Choroid plexus epithelial cell (primary cell): ENCODE data around the gene COL9A3.

ENCODE experiments used
- DNase-seq: peaks from one replicate; pipeline ENCODE4 v3.0.0-alpha.2; 2010; ENCODE audit warnings: low read depth
- H3K4me3 ChIP-seq: 2 replicates; pipeline ENCODE4 v1.5.1; 2011; ENCODE audit warnings: low read depth, mild to moderate bottlenecking, control low read depth, low read length, moderate library complexity
- TF ChIP-seq, protein P1 (sequence below): conservative IDR thresholded peaks from 2 replicates; pipeline ENCODE4 v1.5.1; 2011; ENCODE audit warnings: low read depth, mild to moderate bottlenecking, control low read depth, inconsistent platforms, low read length, moderate library complexity

COL9A3 gene

DNA sequence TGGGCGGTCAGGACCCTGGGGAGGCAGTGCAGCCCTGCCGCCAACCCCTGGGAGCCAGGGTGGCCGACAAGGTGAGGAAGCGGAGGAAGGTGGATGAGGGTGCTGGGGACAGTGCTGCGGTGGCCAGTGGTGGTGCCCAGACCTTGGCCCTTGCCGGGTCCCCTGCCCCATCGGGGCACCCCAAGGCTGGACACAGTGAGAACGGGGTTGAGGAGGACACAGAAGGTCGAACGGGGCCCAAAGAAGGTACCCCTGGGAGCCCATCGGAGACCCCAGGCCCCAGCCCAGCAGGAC, 4.0 kb upstream of the COL9A3 start:
- no peak for DNase-seq
- no peak overlapping the region for H3K4me3 ChIP-seq
- TF ChIP-seq, protein P1, sequence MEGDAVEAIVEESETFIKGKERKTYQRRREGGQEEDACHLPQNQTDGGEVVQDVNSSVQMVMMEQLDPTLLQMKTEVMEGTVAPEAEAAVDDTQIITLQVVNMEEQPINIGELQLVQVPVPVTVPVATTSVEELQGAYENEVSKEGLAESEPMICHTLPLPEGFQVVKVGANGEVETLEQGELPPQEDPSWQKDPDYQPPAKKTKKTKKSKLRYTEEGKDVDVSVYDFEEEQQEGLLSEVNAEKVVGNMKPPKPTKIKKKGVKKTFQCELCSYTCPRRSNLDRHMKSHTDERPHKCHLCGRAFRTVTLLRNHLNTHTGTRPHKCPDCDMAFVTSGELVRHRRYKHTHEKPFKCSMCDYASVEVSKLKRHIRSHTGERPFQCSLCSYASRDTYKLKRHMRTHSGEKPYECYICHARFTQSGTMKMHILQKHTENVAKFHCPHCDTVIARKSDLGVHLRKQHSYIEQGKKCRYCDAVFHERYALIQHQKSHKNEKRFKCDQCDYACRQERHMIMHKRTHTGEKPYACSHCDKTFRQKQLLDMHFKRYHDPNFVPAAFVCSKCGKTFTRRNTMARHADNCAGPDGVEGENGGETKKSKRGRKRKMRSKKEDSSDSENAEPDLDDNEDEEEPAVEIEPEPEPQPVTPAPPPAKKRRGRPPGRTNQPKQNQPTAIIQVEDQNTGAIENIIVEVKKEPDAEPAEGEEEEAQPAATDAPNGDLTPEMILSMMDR = no peak

DNA sequence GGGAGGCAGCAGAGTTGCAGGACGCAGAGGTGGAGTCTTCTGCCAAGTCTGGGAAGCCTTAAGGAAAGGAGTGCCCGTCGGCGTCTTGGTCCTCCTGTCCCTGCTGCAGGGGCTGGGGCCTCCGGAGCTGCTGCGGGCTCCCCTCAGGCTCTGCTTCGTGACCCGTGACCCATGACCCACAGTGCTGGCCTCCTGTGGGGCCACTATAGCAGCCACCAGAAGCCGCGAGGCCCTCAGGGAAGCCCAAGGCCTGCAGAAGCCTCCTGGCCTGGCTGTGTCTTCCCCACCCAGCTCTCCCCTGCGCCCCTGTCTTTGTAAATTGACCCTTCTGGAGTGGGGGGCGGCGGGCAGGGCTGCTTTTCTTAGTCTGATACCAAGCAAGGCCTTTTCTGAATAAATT, 3.3 kb upstream of the COL9A3 start:
- no peak for DNase-seq
- TF ChIP-seq, protein P1 = no peak
- H3K4me3 ChIP-seq = no peak overlapping the region

DNA sequence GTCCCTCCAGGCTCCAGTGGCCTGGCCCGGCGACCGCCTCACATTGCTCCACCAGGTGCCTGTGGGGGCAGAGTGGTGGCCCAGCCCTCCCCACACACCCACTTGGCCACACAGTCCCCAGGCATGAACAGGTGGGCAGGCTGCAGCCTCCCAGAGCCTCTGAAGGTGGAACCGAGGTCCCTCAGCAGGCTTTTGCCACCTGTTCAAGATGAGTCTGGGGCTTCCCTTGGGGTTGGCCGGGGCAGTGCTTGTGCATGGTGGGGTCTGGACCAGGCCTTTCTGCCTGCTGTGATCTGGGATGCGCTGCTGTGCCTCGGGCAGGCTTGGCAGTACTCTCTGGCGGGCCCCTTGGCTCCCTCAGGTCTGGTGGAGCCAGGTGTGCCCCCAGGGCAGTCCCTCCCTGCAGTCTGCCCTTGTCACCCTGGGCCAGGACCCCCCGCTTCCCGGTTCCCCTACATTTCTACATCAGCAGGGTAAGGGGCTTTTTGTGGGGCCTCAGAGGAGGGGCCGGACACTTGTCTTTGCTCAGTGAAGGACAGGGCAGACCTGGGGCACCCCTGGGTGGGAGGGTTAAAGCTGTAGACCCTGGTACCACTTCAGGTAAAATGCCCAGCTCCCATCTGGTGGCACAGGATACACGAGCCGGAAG, 2.7 kb upstream of the COL9A3 start:
- DNase-seq = no peak
- TF ChIP-seq, protein P1 = no peak
- no peak overlapping the region for H3K4me3 ChIP-seq

DNA sequence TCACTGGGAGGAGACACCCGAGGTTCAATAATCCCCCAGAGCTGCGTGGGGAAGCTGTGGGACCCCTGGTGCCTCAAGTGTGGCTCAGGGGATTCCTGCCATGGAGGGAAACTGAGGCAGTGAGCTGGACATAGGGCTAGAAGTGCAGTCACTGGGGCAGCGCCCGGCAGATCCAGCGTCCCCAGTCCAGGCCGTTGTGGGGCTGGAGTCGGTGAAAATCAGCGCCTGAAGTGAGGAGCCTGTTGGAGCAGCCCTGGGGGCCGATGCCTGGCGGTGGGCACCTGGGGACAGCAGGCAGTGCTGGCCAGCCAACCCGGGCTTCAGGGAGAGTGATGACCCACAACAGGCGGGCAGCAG, 2.2 kb upstream of the COL9A3 start:
- no peak overlapping the region for H3K4me3 ChIP-seq
- no peak for DNase-seq
- TF ChIP-seq, protein P1 = no peak

DNA sequence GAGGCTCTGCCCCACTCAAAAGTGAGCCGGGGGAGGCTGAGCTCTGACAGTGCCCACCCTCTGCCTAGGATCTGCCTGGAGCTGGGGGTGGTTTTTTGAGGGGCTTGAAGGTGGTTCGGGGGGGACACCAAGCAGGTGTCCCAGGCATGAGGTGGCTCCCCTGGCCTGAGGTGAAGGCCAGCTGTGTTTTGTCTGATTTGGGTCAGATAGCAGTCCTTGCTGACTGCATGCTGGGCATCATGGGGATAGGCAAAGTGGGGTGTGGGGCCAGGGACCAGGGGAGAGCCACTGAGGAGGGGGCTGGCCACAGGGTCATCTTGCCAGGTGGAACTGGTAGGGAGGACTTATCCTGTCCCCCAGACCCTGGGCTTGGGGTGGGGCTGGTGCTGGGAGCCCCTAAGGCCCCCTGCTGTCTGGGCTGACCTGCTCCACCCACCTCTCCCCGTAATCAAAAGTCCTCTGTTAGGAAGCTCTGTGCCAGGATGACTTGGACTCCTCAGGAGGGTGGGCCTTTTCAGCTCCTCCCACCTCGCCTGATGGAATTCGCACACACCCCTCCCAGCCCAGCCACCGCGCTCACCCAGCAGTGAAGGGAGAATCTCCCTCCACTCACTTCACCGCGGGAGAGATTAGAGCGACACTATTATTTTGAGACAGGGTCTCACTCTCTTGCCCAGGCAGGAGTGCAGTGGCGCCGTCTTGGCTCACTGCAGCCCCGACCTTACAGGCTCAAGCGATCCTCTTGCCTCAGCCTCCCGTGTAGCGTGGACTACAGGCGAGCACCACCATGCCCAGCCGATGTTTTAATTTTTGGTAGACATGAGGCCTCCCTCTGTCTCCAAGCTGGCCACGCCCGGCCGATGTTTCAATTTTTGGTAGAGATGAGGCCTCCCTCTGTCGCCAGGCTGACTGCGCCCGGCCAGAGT, 1.5 kb upstream of the COL9A3 start:
- TF ChIP-seq, protein P1 = no peak
- no peak overlapping the region for H3K4me3 ChIP-seq
- DNase-seq = peak; percentile 54

DNA sequence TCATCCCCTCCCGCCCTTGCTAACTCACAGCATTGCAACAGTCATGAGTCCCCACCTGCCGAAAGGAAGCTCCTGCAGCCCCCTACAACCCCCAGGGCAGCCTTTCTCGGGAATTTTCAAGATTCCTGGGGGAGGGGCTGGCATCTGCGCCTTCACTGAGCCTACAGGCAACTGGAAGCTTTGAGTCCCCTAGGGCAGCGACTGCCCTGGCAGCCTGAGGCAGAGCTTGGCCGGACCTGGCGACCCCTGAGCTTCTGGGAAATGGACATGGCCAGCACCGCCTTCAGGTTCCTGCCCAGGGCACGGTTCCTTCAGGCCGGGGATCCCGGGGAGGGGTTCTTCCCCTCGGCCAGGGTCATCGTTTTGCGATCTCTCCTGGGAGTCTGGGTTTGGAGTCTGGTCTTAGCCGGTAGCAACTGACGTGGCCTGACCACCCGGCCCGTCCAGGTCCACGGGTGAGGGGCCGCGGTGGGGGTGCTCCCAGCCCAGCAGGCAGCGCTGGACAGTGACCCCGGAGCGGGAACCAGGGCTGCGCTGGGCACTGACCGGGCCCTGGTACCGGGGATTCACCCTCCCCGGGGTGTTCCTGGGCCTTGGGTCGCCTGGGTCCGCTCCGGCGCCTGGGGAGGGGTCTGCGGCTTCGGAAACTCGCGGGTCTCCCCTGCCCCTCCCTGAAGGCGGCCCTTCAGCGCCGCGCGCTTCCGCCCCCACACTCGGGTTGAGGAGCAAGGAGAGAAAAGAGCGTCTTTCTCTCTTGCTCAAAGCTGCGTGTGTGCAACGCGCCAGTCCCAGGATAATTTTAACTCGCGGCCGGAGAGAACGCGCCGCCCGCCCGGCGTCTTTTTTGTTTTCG, 593 bp upstream of the COL9A3 start:
- H3K4me3 ChIP-seq = peak overlapping the region; percentile 18
- TF ChIP-seq, protein P1 = no peak
- DNase-seq = no peak
